Measurements from ENCODE around the gene GRIPAP1. TPM values are rescaled to one million over a fixed set of nuclear protein-coding genes. Genes with fewer than 3 reads are reported as not detected.

Gene GRIPAP1
- total RNA-seq, 1 donor: 15.6 TPM

- Histone ChIP-seq H3K27ac (ENCODE audit: low read depth, low read length) (no peak overlapping the region), H3K36me3 (ENCODE audit: insufficient read depth, low read length) (peaks cover 33% of the 10 kb centered on the region), H3K9me3 (ENCODE audit: low read depth, low read length) (no peaks in the 10 kb centered on the region), H3K4me2 (ENCODE audit: insufficient read depth, low read length) (no peak overlapping the region), H2AFZ (ENCODE audit: low read length) (no peak overlapping the region), H3K79me2 (ENCODE audit: insufficient read depth, low read length) (peaks cover 43% of the 10 kb centered on the region), H3K27me3 (ENCODE audit: insufficient read depth, low read length) (no peaks in the 10 kb centered on the region), H3K4me1 (ENCODE audit: insufficient read depth, low read length) (peaks cover 7% of the 10 kb centered on the region), H4K20me1 (ENCODE audit: insufficient read depth, low read length) (peaks cover 22% of the 10 kb centered on the region), H3K4me3 (ENCODE audit: insufficient read depth, low read length) (no peak overlapping the region)
- TF ChIP-seq CTCF (IDR thresholded peaks at IDR 0.05; ENCODE audit: extremely low read depth, low read depth, low read length): no peak
- DNase-seq (ENCODE audit: insufficient read length, low spot score, missing footprints): no peak
Observed at GRCh38 chrX:48936429-48937053, 65.5 kb downstream of the GRIPAP1 start.

- H3K9me3 ChIP-seq (ENCODE audit: low read depth, low read length): no peaks in the 10 kb centered on the region
- peaks cover 29% of the 10 kb centered on the region for H3K36me3 ChIP-seq (ENCODE audit: insufficient read depth, low read length)
- H2AFZ ChIP-seq (ENCODE audit: low read length): no peak overlapping the region
- TF ChIP-seq CTCF (IDR thresholded peaks at IDR 0.05; ENCODE audit: extremely low read depth, low read depth, low read length): no peak
- H3K4me2 ChIP-seq (ENCODE audit: insufficient read depth, low read length): no peak overlapping the region
- no peak for DNase-seq (ENCODE audit: insufficient read length, low spot score, missing footprints)
- H3K4me1 ChIP-seq (ENCODE audit: insufficient read depth, low read length): peaks cover 4% of the 10 kb centered on the region
- H3K27ac ChIP-seq (ENCODE audit: low read depth, low read length): no peak overlapping the region
- H3K27me3 ChIP-seq (ENCODE audit: insufficient read depth, low read length): no peaks in the 10 kb centered on the region
- peaks cover 18% of the 10 kb centered on the region for H4K20me1 ChIP-seq (ENCODE audit: insufficient read depth, low read length)
- H3K4me3 ChIP-seq (ENCODE audit: insufficient read depth, low read length): no peak overlapping the region
- peaks cover 34% of the 10 kb centered on the region for H3K79me2 ChIP-seq (ENCODE audit: insufficient read depth, low read length)
Observed at GRCh38 chrX:48935301-48935670, 66.8 kb downstream of the GRIPAP1 start.

- TF ChIP-seq CTCF (IDR thresholded peaks at IDR 0.05; ENCODE audit: extremely low read depth, low read depth, low read length): no peak
- Histone ChIP-seq H3K4me2 (ENCODE audit: insufficient read depth, low read length) (no peak overlapping the region), H3K4me1 (ENCODE audit: insufficient read depth, low read length) (peaks cover 4% of the 10 kb centered on the region), H3K79me2 (ENCODE audit: insufficient read depth, low read length) (peaks cover 28% of the 10 kb centered on the region), H2AFZ (ENCODE audit: low read length) (no peak overlapping the region), H3K36me3 (ENCODE audit: insufficient read depth, low read length) (peaks cover 24% of the 10 kb centered on the region), H4K20me1 (ENCODE audit: insufficient read depth, low read length) (peaks cover 12% of the 10 kb centered on the region), H3K4me3 (ENCODE audit: insufficient read depth, low read length) (no peak overlapping the region), H3K9me3 (ENCODE audit: low read depth, low read length) (no peaks in the 10 kb centered on the region), H3K27me3 (ENCODE audit: insufficient read depth, low read length) (no peaks in the 10 kb centered on the region), H3K27ac (ENCODE audit: low read depth, low read length) (no peak overlapping the region)
- DNase-seq (ENCODE audit: insufficient read length, low spot score, missing footprints): no peak
Observed at GRCh38 chrX:48934581-48935300, 67.3 kb downstream of the GRIPAP1 start.

GRCh38 chrX:48933757-48934156 is 68.3 kb downstream of the GRIPAP1 start:
- Histone ChIP-seq H3K27ac (ENCODE audit: low read depth, low read length) (no peak overlapping the region), H3K36me3 (ENCODE audit: insufficient read depth, low read length) (peaks cover 21% of the 10 kb centered on the region), H3K4me2 (ENCODE audit: insufficient read depth, low read length) (no peak overlapping the region), H3K4me1 (ENCODE audit: insufficient read depth, low read length) (peaks cover 4% of the 10 kb centered on the region), H3K27me3 (ENCODE audit: insufficient read depth, low read length) (no peaks in the 10 kb centered on the region), H2AFZ (ENCODE audit: low read length) (no peak overlapping the region), H3K9me3 (ENCODE audit: low read depth, low read length) (no peaks in the 10 kb centered on the region), H3K79me2 (ENCODE audit: insufficient read depth, low read length) (peaks cover 19% of the 10 kb centered on the region), H4K20me1 (ENCODE audit: insufficient read depth, low read length) (peaks cover 5% of the 10 kb centered on the region), H3K4me3 (ENCODE audit: insufficient read depth, low read length) (no peak overlapping the region)
- peak; percentile 43 for DNase-seq (ENCODE audit: insufficient read length, low spot score, missing footprints)
- no peak for TF ChIP-seq CTCF (IDR thresholded peaks at IDR 0.05; ENCODE audit: extremely low read depth, low read depth, low read length)

Data from osteoblast (primary cell).